Measurements from ENCODE around the gene ZNF605.
A peak's percentile ranks its signal among the peaks of the same experiment; 100 is the strongest.
"Not testable (repeated sequence)": the region's sequence is repeated elsewhere in the genome, so short reads cannot be mapped to it uniquely, and the experiment has no call there.

The ZNF605 gene

DNA sequence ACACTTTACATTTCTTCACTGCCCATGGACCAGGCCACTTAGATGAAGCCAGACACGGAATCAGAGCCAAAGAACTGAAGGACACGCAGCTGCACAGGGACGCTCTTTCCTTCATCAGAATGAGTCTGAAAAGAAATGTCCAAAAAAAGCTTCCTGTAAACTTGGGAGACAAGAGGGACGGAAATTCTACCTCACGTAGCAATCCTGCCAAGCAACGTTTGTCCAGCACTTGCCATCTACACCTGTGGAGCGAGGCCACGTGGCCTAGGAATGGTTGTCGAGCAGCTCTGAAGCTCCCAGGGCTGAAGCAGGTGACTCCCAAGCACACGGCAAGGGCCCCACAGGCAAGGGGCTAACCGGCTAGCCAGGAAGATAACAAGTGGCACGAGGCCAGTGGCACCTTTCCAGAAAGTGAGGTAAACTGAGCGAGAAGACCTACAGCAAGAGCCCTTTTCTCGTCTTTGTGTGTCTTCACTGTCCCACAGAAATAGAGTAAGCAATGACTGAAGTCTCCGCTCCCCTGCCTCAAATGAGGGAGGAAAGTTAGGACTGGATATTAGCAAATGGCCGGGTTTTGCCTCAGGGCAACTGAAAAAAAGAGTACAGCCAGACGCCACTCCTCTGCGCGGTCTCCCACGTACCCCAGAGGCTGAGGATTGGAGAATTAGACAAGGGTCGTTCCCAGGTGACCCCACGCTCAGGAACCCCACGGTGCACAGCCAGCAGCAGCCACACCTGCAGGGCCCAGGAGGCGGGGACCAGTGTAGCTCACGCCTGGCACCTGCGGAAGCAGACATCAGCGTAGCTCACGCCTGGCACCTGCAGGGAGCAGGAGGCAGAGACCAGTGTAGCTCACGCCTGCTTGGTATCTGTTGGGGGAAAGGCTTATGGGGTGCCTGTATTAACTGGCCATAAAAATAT, 7.7 kb downstream of the ZNF605 start:
- no peak for DNase-seq

DNA sequence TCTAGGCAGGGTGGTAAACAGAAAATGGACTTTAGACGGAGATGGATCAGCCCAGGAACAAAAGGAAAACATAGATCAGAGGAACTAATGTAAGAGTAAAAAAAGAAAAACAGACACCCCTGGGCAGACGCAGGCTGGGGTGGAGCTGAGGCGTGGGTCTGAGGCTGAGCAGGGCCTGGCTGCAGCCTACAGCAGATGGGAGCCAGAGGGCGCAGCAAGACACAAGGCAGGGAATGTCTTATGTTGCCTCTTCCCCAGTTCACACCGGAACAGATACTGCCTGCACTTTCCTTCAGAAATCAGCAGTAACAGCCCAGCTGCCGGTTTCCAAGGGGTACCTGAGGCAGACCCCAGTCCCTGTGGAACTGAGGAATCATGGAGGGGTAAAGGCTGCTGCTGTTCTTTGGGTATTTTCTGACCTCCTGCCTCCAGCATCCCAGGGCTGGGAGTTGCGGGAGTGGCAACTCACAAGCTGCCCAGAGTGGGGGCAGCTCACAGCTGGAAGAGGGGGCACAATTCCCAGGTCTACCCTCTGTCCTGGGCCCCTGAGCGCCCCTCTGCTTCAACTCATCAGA, 9.8 kb downstream of the ZNF605 start:
- no peak for DNase-seq

DNA sequence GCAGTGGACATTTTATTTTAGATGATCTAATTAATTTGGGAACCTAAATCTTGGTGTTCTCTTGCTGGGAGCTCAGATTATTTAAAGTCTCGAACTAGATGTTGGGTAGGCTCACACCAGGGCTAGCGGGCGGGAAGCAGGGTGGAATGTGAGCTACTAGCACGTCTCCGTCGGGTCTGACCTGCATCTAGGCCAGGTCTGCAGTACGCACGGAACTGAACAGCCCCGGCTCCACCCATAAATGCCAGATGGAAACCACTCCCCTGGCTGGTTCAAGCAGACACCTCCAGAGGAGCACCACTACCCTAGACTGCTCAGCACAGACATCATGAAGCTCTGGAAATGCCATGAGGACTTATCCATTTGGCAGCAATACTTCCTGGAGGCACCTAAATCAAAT, 10.3 kb downstream of the ZNF605 start:
- DNase-seq, result no peak

DNA sequence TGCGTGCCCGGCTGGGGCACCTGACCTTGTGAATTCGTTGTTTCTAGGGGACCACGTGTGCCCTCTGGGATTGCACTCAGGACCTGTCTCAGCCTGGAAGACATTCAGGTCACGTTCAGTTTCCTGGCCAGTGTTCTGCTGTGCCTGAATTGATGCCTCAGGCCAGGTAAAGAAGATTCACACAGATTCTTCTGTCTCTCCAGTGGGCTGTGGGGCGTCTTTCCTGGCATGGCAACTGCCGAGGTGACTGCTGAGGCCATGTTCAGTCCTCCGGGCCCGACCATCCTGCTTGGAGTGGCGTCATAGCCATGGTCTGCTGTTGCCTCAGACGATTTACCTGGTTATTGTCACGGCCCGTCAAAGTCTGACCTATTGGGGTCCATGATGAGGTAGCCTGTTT, 13.5 kb downstream of the ZNF605 start:
- no peak for DNase-seq

DNA sequence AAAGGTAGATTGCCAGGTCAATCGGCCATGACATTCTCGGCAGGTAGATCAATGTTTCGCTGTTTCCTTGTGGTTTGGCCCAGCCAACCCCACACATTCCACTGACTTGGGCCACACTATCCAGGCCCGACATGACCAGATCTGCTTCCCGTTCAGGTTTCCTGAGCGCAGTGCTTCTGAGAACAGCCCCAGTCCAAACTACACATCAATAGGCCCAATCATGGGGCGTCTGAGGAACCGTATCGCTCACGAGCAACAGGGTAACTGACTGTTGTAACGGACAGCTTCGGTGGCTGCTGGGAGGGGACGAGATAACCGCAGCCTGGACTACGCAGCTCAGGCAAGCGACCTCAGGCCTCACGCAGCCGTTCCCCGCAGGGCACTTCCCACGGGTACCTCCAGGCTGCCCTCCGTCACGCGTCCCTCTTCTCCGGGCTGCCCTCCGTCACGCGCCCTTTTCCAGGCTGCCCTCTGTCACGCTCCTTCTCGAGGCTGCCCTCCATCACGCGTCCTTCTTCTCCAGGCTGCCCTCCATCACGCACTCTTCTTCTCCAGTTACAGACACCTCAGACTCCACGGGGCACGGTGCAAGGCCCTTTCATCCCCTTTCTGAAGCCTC, 14.7 kb downstream of the ZNF605 start:
- DNase-seq, result no peak

DNA sequence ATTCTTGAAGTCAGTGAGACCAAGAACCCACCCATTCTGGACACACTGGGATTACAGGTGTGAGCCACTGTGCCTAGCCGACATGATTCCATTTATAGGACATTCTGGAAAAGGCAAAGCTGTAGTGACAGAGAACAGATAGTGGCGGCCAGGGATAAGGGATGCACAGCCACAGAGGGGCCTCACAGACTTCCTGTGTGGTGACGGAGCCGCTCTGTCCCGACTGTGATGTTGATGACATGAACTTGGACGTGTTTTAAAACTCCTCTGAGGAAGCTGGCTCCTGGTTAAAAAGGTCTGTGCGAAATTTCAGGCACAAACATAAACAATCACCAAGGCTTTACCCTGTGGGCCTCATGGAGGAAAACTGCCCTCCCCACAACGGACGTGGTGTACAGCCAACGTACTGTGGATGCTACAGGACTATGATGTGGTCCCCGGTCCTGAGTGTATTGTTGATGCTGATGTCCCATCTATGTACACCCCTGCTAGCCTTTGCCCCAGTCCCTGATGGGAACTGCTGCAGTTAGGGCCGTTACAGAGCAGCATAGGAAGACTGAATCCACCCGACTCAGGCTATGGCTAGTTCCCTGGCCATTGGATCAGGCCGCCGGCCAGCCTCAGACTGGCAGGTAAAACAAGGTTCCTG, 15.9 kb downstream of the ZNF605 start:
- DNase-seq, result no peak

DNA sequence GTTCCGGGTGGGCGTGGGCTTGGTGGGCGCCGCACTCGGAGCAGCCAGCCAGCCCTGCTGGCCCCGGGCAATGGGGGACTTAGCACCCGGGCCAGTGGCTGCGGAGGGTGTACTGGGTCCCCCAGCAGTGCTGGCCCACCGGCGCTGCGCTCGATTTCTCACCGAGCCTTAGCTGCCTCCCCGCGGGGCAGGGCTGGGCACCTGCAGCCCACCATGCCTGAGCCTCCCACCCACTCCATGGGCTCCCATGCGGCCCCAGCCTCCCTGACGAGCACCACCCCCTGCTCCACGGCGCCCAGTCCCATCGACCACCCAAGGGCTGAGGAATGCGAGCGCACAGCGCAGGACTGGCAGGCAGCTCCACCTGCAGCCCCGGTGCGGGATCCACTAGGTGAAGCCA, 17.3 kb downstream of the ZNF605 start:
- not testable (repeated sequence) for DNase-seq

DNA sequence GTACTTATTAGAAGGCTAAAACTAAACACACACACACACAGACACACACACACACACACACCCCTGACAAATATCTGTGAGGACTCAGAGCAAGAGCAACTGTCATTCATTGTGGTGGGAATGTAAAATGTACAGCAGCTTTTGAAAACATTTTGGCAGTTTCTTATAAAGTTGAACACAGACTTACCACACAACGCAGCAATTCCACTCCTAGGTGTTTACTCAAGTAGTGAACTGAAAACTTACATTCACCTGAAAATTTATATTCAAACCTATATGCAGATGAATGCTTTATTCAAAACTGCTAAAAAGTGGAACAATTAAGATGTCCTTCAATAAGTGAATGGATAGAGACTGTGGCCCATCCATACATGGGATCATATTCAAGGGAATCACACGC, 18.6 kb downstream of the ZNF605 start:
- no peak for DNase-seq

DNA sequence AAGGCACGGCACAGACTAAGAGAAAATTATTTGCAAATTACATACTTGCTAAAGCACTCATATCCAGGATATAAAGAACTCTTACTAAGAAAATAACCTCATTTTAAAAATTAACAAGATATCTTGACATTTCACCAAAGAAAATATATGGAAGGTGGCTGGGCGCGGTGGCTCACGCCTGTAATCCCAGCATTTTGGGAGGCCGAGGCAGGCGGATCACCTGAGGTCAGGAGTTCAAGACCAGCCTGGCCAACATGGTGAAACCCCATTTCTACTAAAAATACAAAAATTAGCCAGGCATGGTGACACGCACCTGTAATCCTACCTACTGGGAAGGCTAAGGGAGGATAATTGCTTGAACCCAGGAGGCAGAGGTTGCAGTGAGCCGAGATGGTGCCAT, 19.2 kb downstream of the ZNF605 start:
- DNase-seq, result not testable (repeated sequence)

DNA sequence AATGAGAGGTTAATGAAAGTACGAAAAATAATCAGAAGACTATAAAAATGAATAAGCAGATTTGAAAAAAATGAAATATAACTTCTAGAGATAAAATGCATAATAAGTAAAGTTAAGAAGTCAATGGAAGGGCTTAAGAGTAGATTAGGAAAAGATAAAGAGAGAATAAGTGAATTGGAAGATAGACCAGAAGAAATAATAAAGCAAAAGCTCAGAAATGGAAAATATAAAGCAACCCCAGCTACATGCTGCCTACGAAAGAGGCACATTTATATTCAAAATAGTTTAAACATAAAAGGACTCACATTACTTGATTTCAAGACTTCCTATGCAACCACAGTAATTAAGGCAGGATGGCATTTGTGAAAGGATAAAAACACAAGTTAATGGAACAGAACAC, 19.9 kb downstream of the ZNF605 start:
- DNase-seq, result no peak

DNA sequence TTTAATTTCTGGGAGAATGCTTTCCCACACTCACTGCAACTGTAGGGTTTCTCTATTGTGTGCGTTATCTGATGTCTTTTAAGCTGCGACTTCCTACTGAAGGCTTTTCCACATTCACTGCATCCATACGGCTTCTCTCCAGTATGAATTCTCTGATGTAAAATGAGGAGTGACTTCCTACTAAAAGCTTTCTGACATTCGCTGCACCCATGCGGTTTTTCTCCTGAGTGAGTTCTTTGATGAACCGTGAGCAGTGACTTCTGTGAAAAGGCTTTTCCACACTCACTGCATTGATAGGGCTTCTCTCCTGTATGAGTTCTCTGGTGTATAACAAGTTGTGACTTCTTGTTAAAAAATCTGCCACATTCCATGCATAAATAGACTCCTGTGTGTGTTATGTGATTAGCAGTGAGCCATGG, 29.7 kb downstream of the ZNF605 start:
- no peak for DNase-seq

DNA sequence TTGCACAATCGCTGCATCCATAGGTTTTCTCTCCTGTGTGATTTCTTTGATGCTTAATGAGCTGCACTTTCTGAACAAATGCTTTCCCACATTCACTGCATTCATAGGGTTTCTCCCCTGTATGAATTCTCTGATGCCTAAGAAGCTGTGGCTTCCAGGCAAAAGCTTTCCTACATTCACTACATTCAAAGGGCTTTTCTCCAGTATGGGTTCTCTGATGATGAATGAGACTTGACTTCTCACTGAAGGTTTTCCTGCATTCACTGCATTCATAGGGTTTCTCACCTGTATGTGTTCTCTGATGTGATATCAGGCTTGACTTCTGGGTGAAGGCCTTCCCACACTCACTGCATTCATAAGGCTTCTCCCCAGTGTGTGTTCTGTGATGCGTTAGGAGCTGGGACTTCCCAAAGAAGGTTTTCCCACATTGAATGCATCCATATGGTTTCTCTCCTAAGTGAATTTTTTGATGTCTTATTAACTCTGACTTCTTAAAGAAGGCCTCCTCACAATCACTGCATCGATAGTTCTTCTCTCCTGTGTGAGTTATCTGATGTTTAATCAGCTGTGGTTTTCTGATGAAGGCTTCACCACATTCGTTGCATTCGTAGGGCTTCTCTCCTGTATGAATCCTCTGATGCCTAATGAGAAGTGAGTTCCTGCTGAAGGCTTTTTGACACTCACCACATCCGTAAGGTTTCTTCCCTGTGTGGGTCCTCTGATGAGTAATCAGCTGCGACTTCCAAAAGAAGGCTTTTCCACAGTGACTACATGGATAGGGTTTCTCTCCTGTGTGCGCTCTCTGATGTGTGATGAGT, 30.3 kb downstream of the ZNF605 start:
- no peak for DNase-seq

DNA sequence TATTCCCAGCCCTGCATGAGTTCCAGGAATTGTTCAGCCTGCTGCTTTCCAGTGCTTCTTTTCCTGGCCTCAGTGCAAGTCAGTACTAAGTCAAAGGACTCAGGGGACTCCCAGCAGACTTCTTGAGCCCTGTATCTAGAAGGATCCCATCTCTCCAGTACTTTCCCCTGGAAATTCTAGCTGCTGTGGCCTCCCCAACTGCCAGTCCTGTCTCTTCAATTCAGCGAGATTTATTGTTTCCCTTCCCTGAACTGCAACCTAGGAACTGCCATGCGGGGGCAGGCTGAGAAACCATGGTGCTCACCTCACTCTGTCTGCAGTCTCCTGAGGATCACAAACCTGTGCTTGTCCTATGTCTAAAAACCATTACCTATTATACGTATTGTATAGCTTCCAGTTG, 31.8 kb downstream of the ZNF605 start:
- no peak for DNase-seq

DNA sequence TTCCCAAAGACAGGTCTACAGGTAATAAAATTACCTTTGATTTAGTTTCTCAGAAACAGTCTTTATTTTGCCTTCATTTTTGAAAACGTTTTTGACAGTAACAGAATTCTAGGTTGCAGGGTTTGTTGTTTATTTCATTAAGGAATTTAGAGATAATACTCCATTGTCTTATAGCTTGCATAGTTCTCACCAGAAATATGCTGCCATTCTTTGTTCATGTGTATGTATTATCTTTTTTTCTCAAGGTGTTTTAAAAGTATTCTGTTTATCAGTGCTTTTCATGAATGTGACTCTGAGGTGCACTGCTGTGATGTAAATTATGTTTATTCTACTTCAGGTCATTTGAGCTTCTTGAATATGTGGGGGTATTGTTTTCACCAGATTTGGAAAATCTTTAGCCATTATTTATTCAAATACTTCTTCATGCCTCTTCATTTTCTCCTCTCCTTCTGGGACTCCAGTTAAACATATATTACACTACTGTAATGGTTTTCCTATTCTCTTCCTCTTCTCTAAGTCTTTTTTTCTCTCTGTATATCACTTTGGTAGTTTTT, 32.7 kb downstream of the ZNF605 start:
- DNase-seq, result no peak

DNA sequence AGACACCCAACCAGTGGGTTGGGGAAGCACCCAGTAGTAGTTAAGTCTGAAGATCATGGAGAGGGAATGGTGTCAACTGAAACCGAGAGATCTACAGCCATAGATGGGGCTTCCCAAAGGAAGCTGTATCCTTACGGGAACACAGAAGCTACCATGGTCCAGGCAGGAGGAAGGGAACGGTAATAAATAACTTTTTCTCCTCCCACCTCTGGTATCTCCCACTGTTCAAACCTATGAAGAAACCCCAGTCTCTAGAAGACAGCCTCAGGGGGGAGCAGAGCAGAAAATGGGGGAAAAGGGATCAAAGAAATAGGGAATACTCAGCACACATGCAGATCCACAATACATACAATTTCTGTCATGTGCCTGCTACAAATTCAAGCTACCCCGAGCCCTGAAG, 33.4 kb downstream of the ZNF605 start:
- DNase-seq, result no peak

DNA sequence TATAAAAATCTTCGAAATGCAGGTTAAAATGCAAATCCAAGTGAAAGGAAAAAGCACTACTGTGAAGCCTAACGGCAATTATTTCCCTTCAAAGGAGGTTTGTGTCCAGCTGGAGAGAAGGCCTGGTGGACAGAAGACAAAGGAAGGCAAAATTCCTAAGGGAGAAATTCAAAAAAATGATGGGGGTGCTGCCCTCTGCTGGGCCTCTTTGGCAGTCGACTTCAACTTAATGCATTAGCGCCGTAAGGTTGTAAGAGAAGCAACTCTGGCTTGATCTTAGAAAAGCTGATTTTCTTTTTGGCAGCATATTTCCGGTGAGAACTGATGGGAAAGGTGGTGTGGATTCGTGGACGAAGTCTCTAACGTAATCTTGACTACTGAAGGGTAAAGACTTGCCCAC, 34.4 kb downstream of the ZNF605 start:
- DNase-seq, result no peak

DNA sequence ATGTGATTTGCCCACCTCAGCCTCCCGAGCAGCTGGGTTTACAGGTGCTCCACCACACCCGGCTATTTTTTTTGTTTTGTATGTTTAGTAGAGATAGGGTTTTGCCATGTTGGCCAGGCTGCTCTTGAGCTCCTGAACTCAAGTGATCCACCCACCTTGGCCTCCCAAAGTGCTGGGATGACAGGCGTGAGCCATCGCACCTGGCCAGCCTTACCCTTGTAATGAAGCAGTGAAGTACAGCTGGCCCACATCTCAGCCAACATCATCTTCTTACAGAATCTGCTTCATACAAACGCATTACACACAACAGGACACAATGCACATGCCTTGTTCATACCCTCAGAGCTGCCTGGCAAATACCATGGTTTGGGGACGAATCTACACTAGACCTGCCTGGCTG, 37.4 kb downstream of the ZNF605 start:
- DNase-seq, result no peak

DNA sequence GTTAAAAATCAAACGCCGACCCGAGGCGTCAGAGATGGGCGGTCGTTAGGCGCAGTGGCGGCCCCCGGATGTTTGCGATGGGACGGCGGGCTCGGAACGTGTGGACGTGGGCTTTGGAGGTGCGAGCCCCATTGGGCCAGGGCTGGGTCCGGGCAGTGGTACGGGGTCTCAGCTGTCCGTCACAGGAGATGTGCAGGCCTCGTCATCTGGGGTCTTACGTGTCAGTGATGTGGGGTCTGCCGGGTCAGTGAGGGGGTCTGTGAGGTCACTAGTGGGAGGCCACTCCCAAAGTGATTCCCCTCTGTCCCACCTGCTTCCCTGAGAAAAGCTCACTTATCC, 47.1 kb downstream of the ZNF605 start:
- DNase-seq, result no peak

DNA sequence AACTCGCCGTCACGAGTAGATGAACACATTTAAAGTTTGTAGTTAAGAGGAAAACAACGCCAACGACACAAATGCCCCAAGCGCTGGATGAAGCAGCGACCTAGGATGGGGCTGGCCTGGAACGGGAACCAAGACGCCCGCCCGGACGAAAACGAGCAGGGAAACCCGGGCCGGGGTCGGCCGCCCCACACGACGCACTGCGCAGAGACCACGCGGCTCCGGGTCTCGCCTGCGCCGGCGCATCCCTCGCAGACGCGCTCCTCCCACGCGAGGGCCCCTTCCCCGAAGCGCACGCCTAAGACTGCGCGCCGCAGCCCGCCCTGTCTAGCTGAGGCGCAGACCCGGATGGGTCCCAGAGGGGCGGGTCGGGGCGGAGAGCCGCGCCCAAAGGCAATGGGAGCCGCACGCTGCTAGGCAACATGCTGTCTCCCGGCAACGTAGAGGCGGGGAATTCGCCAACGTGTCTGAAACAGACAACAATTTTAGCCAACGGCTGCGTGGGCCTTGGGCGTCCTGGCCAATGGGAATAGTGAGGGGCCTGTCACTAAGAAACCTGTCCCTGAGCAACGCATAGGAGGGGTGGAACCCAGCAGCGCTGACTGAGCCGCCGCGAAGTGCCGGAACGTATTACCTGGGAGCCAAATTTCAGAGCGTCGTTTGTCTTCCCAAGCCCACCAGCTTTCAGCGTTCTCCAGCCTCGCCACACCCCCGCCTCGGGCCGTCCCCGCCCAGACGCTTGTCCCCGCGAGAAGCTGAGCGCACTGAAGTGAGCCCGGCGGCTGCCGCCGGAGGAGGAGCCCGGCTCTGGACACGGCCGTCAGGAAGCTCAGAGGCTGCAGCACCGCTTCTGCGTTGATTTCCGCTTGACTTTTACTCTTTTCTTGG, 47.7 kb downstream of the ZNF605 start:
- peak; percentile 91 for DNase-seq

DNA sequence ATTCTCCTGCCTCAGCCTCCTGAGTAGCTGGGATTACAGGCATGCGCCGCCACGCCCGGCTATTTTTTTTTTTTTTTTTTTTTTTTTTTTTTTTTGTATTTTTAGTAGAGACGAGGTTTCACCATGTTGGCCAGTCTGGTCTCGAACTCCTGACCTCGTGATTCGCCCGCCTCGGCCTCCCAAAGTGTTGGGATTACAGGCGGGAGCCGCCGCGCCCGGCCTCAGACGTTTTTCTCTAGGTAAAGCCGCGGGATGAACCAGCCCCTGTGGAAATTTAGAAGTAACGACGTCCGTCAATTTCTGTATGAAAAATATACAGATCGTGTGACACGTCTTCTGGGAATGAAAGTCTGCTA, 48.3 kb downstream of the ZNF605 start:
- not testable (repeated sequence) for DNase-seq

DNA sequence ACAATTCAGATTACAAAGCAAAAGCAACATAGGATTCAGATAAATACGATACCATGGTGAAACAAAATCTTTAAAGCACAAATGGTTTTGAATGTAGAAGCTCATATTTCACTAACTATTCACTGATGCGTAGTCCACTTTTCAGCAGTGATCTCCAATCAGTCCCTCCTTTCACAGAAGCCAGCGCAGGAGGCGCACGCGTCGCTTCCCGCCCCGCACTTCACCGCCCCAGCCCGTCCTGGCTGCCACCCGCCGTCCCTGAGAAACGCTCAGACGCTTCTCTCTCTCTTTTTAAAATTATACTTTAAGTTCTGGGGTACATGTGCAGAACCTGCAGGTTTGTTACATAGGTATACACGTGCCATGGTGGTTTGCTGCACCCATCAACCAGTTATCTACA, 48.9 kb downstream of the ZNF605 start:
- no peak for DNase-seq

Data from effector CD4-positive, alpha-beta T cell (primary cell).